ENCODE data around the gene PAXX.

DNA sequence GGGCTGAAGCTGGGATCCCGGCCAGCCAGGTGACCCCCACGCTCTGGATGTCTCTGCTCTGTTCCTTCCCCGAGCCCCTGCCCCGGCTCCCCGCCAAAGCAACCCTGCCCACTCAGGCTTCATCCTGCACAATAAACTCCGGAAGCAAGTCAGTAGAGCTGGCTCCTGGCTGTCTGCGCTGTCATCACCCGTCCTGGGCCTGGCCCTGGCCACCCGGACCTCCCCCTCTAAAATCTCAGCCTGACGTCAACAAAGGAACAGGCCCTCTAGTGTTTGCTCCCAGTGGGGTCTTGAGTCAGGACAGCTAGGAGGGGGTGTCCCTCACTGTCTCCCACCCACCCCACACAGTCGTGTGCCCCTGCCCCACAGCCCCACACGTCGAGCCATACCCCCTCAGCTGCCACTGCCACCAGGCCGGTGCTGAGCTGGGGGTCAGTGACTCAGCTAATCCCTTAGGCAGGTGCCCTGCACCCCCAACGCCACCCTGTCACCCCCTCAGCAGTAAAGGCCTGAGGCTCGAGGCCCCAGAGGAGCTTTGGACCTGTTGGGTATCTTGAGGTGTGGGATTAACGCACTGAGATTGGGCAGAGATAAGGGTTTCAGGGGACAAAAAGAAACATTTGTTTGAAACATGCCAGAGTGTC, 10.5 kb upstream of the PAXX start:
- TF ChIP-seq, protein P1, sequence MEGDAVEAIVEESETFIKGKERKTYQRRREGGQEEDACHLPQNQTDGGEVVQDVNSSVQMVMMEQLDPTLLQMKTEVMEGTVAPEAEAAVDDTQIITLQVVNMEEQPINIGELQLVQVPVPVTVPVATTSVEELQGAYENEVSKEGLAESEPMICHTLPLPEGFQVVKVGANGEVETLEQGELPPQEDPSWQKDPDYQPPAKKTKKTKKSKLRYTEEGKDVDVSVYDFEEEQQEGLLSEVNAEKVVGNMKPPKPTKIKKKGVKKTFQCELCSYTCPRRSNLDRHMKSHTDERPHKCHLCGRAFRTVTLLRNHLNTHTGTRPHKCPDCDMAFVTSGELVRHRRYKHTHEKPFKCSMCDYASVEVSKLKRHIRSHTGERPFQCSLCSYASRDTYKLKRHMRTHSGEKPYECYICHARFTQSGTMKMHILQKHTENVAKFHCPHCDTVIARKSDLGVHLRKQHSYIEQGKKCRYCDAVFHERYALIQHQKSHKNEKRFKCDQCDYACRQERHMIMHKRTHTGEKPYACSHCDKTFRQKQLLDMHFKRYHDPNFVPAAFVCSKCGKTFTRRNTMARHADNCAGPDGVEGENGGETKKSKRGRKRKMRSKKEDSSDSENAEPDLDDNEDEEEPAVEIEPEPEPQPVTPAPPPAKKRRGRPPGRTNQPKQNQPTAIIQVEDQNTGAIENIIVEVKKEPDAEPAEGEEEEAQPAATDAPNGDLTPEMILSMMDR (IDR thresholded peaks at IDR 0.05; ENCODE audit: insufficient read depth, low read length, poor library complexity, severe bottlenecking), result no peak
- TF ChIP-seq EZH2phosphoT487 (conservative IDR thresholded peaks at IDR 0.05; ENCODE audit: low read length), result no peak
